Parathyroid adenoma (tissue), 2 donors: Measurements from ENCODE around the gene PKP2.

Experiments
- H2AFZ ChIP-seq: fragments of 300-600 bp; sonication (generic); one replicate; pipeline ENCODE4 v1.7.0; 2017; ENCODE audit warnings: antibody characterized with exemption, mild to moderate bottlenecking
- H3K27ac ChIP-seq: fragments of 300-600 bp; sonication (generic); one replicate; pipeline ENCODE4 v1.7.0; 2017
- H3K27me3 ChIP-seq: fragments of 300-600 bp; sonication (generic); one replicate; pipeline ENCODE4 v1.7.0; 2017; ENCODE audit warnings: low read length; ENCODE audit not compliant: control insufficient read depth, insufficient read depth
- H3K36me3 ChIP-seq: fragments of 300-600 bp; sonication (generic); one replicate; pipeline ENCODE4 v1.7.0; 2017; ENCODE audit warnings: low read length; ENCODE audit not compliant: control insufficient read depth, insufficient read depth
- H3K4me1 ChIP-seq: fragments of 300-600 bp; sonication (generic); one replicate; pipeline ENCODE4 v1.7.0; 2017; ENCODE audit warnings: control low read depth
- H3K4me2 ChIP-seq: fragments of 300-600 bp; sonication (generic); one replicate; pipeline ENCODE4 v1.7.0; 2017; ENCODE audit warnings: low read length
- H3K4me3 ChIP-seq: fragments of 300-600 bp; sonication (generic); one replicate; pipeline ENCODE4 v1.7.0; 2017; ENCODE audit warnings: low read depth, low read length
- H3K79me2 ChIP-seq: fragments of 300-600 bp; sonication (generic); one replicate; pipeline ENCODE4 v1.7.0; 2017; ENCODE audit warnings: control low read depth
- H3K9ac ChIP-seq: fragments of 300-600 bp; sonication (generic); one replicate; pipeline ENCODE4 v1.7.0; 2017; ENCODE audit warnings: mild to moderate bottlenecking
- H3K9me3 ChIP-seq: fragments of 300-600 bp; sonication (generic); one replicate; pipeline ENCODE4 v1.7.0; 2017; ENCODE audit warnings: low read length; ENCODE audit not compliant: control insufficient read depth
- CTCF ChIP-seq: fragments of 300-600 bp; sonication (generic); IDR thresholded peaks from one replicate; pipeline ENCODE4 v1.7.0; 2017; ENCODE audit warnings: antibody characterized with exemption, mild to moderate bottlenecking
- donor health status: primary hyperparathyroidism.

Gene PKP2

GRCh38 chr12:32903763-32904162 lies 7.2 kb upstream of the PKP2 start:
- no peak overlapping the region for H3K4me2 ChIP-seq
- no peak for TF ChIP-seq CTCF
- no peak overlapping the region for H2AFZ ChIP-seq
- no peaks in the 10 kb centered on the region for H3K79me2 ChIP-seq
- no peaks in the 10 kb centered on the region for H3K9me3 ChIP-seq
- no peaks in the 10 kb centered on the region for H3K27me3 ChIP-seq
- no peak overlapping the region for H3K27ac ChIP-seq
- no peak overlapping the region for H3K9ac ChIP-seq
- H3K36me3 ChIP-seq = no peaks in the 10 kb centered on the region
- H3K4me1 ChIP-seq = no peaks in the 10 kb centered on the region
- no peak overlapping the region for H3K4me3 ChIP-seq

- H3K27me3 ChIP-seq = no peaks in the 10 kb centered on the region
- TF ChIP-seq CTCF = no peak
- no peak overlapping the region for H2AFZ ChIP-seq
- no peak overlapping the region for H3K4me2 ChIP-seq
- H3K9me3 ChIP-seq = no peaks in the 10 kb centered on the region
- no peaks in the 10 kb centered on the region for H3K36me3 ChIP-seq
- H3K4me1 ChIP-seq = no peaks in the 10 kb centered on the region
- H3K4me3 ChIP-seq = no peak overlapping the region
- H3K27ac ChIP-seq = no peak overlapping the region
- no peaks in the 10 kb centered on the region for H3K79me2 ChIP-seq
- no peak overlapping the region for H3K9ac ChIP-seq
Observed at GRCh38 chr12:32903318-32903717, 6.7 kb upstream of the PKP2 start.

- no peak overlapping the region for H3K4me3 ChIP-seq
- H3K9ac ChIP-seq = no peak overlapping the region
- H3K4me1 ChIP-seq = no peaks in the 10 kb centered on the region
- no peak for TF ChIP-seq CTCF
- no peaks in the 10 kb centered on the region for H3K9me3 ChIP-seq
- no peak overlapping the region for H3K4me2 ChIP-seq
- no peak overlapping the region for H2AFZ ChIP-seq
- H3K27ac ChIP-seq = no peak overlapping the region
- no peaks in the 10 kb centered on the region for H3K79me2 ChIP-seq
- no peaks in the 10 kb centered on the region for H3K36me3 ChIP-seq
- H3K27me3 ChIP-seq = no peaks in the 10 kb centered on the region
Observed at GRCh38 chr12:32902287-32902997, 5.9 kb upstream of the PKP2 start.

GRCh38 chr12:32901553-32901952 lies 5.0 kb upstream of the PKP2 start:
- Histone ChIP-seq H3K36me3 (no peaks in the 10 kb centered on the region), H3K79me2 (no peaks in the 10 kb centered on the region), H3K4me2 (no peak overlapping the region), H3K27ac (no peak overlapping the region), H3K4me1 (no peaks in the 10 kb centered on the region), H3K27me3 (no peaks in the 10 kb centered on the region), H2AFZ (no peak overlapping the region), H3K9me3 (no peaks in the 10 kb centered on the region), H3K4me3 (no peak overlapping the region), H3K9ac (no peak overlapping the region)
- no peak for TF ChIP-seq CTCF
